HG03159 (cell line): ENCODE measurements around the gene TNS3.
"Not testable (repeated sequence)": the region's sequence is repeated elsewhere in the genome, so short reads cannot be mapped to it uniquely, and the experiment has no call there.

ENCODE experiments used
- ATAC-seq: cut with Tn5 transposase; IDR thresholded peaks from one replicate; pipeline ENCODE4 v1.9.1; 2021; ENCODE audit warnings: mild to moderate bottlenecking, moderate library complexity; ENCODE audit not compliant: unreplicated experiment

The TNS3 gene

GRCh38 chr7:47474937-47475879 lies 106.7 kb downstream of the TNS3 start:
- peak; percentile 83 for ATAC-seq

- no peak for ATAC-seq
Measured at GRCh38 chr7:47474211-47474936, 107.5 kb downstream of the TNS3 start.

DNA sequence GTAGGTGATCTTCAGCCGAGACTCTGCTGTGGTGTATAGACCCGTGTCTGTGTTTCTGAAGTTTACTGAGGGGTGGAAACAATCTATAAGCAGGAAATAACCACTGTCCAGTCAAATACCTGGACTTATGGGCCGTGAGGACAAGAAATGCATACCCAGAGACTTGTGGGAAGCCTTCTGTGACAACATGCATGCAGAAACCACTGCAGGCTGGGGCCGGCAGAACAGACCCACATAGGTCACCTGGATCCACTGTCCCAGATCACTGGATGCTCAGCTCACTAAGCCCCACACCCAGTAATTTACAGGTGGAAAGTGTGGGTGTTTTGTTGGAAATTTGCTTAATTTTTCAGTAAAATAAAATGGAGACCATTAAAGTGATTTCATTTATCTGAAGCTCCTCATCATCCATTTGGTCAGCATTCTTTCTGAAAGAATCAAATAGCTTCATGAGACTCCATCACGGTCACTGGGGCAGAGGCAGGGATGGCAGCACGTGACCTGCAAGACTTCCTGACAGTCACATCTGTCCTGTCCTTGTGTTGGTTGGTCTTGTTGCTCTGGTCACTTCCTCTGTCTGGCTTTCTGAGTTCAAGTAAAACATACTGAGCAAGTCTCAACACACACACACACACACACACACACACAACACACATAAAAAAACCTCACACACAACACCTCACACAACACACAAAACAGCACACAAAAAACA lies 108.3 kb downstream of the TNS3 start:
- ATAC-seq = no peak

DNA sequence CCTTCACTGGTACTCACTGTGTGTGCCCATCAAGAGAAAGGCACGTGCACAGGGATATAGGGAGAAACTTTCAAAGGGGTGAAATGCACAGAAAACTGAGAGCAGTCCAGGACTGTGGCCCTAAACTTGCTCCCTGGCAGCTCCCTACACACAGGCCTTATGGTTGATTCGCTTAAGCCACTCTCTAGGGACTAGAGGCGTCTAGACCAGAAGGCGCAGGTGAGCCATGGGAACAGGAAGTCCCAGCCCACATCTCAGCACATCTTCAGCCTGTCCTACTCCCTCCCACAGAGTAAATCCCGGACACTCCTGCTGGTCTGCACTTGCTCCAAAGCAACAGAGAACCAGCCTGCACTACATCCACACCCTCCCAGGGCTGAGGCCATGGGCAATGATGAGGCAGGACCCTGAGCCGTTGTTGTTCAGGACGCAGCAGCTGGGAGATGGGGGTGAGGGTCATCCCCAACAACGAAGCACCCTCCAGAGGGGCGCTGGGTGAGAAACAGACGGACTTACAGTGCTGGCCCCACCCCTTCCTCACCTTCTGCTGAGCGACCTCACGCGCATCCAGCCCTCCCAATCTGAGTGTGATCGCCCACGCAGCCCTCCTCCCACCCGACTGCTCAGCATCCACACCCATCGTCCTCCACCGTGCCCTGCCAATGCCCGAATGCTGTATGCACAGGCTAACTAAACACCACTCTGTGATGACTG lies 109.3 kb downstream of the TNS3 start:
- no peak for ATAC-seq

- no peak for ATAC-seq
Measured at GRCh38 chr7:47471831-47472230, 110.1 kb downstream of the TNS3 start.

- no peak for ATAC-seq
Measured at GRCh38 chr7:47471358-47471703, 110.6 kb downstream of the TNS3 start.

DNA sequence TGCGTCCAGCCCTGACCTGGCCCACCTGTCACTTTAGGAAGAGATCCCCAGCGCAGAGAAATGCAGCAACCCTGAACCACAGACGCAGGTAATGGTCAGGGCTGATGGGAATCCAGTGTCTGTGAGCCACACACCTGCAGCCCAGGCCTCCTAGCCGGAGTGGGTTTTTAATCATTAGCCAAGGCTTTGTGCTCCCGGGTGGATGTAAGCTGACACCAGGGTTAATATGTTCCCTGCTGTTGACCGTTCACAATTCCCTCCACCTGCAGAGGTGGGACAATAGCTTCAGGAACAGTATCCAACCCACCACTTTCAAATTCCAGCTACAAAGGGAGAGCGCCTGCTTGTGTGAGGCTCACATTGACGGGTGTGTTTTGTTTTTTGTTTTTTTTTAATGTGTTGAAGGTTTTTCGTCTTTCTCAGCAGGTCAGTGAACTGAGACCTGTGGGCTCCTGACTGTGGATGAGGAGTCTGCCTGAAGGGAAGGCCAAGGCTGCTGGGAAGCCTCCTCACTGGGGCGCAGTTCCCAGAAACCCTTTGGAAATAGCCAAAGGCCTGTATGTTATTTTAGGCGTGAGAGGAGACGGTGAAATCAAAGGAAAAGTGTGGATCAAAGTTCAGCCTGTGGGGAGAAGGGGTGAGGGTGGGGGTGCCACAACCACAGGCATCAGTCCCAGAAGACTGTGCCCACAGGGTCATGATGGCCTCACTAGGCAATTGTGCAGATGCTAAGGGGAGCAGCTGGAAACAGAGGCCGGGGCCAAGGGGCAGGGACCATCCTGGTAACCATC lies 111.1 kb downstream of the TNS3 start:
- no peak for ATAC-seq

GRCh38 chr7:47469846-47470245 lies 112.1 kb downstream of the TNS3 start:
- ATAC-seq = not testable (repeated sequence)

- no peak for ATAC-seq
Measured at GRCh38 chr7:47466832-47467231, 115.1 kb downstream of the TNS3 start.

DNA sequence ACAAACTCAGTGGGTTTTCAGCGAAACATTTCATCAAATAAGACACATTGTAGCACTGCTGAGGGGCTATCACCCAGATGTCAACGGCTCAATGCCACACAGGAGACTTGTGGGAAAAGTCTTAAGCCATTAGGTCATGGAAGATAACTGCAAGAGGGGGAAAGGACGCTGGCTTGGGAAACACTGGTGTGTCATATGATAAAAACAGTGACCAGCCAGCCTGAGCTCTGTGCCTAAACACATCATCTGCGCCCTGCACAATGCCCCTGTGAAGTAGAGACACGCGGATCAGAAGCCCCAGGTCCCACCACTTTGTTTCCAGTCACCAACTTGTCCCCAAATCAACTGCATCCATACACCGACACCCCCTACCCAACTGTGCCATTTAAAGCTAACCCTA lies 116.7 kb downstream of the TNS3 start:
- ATAC-seq = no peak

DNA sequence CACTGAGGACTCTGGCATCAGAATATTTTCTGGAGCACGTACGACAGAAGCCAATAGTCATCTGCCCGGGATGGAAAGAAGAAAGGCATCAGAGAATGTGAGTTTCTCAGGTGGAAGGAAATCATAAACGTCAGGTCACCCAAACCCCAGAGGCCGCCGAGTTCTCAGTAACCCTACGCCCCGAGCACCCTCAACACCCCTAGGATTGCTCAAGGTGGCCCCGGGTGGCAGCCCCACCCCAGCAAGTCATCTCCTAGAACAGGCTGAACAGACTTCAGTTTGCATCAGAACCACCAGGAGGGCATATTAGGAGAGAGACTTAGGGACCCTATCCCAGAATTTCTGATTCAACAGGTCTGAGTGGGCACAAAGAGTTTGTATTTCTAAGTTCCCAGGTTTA lies 117.6 kb downstream of the TNS3 start:
- no peak for ATAC-seq

DNA sequence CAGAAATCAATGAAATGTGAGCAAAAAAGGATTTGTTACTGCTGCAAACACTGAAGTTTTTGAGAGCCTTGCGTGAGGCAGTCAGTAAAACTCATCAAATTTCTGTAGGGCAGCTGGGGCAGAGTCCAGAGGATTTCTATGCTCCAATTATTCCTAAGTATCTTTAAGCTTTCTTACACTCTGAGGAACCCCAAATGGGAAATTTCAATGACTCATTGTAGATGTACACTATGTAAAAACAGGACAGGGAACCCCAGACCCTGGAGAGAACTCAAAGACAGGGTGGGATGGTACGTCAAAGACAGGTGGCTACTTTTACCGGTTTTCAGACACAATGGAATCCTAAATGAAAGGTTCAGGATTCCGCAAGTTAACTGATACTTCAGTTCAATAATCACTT lies 120.2 kb downstream of the TNS3 start:
- ATAC-seq = no peak

DNA sequence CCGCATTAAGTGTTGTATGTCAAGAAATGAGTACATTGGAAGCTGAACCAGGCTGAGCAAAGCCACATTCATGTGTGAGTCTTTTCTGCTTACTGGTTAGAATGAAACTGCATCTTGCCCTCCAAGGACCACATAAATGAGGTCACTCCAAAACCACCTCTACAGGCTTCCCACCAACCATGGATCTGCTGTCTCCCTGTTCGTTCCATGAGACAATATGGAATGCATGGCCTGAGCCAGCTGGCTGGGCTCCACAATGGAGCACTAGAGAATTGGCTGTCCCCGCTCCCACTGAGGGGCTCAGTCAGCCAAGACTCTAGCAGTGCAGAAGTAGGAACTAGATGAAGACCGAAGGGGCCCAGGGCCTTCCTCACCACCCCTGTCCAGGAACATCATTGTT lies 120.8 kb downstream of the TNS3 start:
- ATAC-seq = no peak

DNA sequence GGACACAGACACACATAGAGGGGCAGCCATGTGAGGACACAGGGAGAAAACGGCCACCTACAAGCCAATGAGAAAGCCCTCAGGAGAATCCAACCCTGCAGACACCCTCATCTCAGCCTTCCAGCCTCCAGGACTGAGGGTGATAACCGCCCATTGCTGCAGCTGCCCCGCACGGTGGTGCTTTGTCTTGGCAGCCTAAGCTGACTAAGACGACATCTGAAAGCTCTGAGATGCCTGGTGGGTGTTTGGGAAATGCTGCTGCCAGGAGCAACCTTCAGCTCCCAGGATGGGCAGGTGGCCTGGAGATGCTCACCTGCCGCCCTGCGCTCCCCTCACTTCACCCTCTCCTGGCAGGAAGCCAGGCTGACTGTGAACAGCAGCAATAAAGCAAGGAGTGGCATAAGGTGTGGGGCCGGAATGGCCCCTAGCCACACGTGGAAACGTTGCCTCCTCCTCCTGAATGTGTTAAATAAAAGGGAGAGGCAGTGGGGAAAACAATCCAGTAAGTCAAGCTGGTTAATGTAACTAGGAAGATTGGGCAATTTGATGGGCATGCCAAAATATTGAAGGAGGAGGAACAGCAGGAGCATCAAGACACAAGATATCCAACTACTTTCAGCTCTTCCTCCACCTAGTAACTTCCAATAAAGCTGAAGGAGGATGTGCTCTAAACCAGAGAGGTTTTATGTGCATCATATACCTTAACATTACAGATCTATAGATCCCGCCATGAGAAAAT lies 121.5 kb downstream of the TNS3 start:
- no peak for ATAC-seq

DNA sequence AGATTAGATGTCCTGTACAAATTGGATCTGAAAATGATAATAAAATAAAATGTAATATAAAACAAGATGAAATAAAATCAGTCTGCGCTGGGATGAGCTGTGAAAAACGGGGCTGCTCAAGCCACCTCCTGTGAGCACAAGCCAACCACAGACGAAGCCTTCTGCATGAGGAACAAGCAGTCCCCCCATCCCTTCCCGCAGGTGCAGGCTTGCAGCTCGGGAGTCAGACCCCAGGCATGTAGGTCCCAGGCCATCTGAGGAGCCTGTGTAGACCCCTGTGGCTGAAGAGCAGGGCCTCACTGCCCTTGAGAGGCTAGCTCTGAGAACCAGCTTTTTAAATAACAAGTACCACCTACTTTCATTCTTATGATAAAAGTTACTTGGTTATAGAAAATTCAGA lies 123.4 kb downstream of the TNS3 start:
- ATAC-seq = no peak

- no peak for ATAC-seq
Measured at GRCh38 chr7:47458057-47458456, 123.9 kb downstream of the TNS3 start.

GRCh38 chr7:47456210-47456955 lies 125.5 kb downstream of the TNS3 start:
- no peak for ATAC-seq

GRCh38 chr7:47455872-47456185 lies 126.1 kb downstream of the TNS3 start:
- no peak for ATAC-seq
